HG03439 (cell line): ENCODE measurements around the gene LRP1B.

Experiments
- ATAC-seq: cut with Tn5 transposase; IDR thresholded peaks from one replicate; pipeline ENCODE4 v1.9.1; 2021; ENCODE audit warnings: mild to moderate bottlenecking, moderate library complexity; ENCODE audit not compliant: unreplicated experiment

LRP1B gene

DNA sequence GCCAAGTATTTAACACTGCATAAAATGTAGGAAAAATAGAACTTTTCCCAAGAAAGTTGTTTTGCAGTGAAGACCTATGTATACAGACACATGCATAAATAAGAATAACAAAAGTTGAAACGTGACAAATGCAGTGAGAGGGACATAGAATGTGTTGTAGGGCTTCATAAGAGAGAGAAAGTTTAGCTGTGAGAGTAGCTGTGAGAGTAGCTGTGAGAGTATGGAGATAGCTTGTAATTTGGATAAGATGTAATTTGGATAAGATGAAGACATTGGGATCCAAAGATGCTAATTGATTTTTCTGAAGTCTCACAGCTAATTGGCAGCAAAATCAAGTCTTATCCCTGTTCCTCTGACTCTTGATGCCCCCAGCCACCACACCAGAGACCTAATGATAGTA is 170.9 kb downstream of the LRP1B start:
- no peak for ATAC-seq

DNA sequence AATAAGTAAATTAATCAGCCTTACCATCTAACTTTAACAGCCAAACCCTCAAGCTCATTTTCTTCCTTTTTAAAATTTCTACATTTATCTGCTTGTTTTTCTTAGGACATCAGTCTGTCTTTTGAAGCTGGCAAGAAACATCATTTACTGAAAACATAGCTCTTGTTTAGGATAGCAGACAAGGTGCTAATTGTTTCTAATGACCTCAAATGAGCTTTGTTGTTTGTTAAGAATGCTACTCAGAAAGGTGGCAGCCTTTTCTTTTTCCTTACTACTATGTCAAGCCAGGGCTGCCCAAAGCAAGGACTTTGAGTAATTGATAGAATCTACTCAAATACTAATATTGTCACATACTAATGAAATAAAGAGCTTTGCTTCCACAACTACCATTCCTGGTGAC is 171.8 kb downstream of the LRP1B start:
- no peak for ATAC-seq

GRCh38 chr2:141957827-141958450 is 172.9 kb downstream of the LRP1B start:
- ATAC-seq, result no peak

DNA sequence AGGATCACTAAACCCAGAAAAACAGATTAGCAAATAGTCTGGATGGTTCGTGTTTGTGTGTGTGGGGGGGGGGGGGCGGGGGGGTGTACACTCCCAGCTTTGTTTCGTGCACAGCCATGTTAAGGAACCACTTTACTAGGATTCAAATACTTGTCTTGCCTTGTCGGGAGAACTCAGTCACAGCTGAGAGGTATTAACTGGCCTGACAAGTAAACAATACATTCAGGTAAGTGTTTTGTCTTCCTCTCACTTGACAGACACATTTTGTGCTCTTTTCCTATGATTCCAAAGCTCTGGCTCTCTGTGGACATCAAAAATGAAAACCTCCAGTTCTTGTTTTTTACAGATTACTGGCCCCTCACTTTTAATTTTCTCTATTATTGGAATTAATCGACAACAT is 173.5 kb downstream of the LRP1B start:
- no peak for ATAC-seq

- no peak for ATAC-seq
Observed at GRCh38 chr2:141947396-141948114, 183.3 kb downstream of the LRP1B start.

GRCh38 chr2:141946016-141946415 is 184.8 kb downstream of the LRP1B start:
- no peak for ATAC-seq

DNA sequence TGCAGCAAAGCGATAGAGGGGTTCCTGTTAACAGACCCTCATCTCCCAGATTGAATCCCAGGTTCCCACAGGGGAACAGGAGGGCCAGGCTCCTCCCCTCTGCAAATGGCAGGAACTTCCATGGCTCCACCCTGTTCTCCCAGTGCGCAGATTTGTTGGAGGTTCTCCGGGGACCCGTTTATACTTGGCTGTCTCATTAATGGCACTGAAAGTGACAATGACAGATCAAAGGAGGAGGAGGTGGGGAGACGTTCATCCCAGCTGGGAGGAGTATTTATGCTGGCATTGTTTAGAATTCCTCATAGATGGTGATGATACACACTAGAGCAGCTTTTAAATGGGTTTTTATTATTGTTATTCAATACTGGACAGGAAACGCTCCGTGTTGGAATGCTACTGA is 186.9 kb downstream of the LRP1B start:
- no peak for ATAC-seq

- no peak for ATAC-seq
Observed at GRCh38 chr2:141942006-141942789, 188.6 kb downstream of the LRP1B start.

- ATAC-seq, result no peak
Observed at GRCh38 chr2:141941210-141941714, 189.6 kb downstream of the LRP1B start.

GRCh38 chr2:141940709-141941108 is 190.1 kb downstream of the LRP1B start:
- ATAC-seq, result no peak

GRCh38 chr2:141933226-141933625 is 197.6 kb downstream of the LRP1B start:
- no peak for ATAC-seq

DNA sequence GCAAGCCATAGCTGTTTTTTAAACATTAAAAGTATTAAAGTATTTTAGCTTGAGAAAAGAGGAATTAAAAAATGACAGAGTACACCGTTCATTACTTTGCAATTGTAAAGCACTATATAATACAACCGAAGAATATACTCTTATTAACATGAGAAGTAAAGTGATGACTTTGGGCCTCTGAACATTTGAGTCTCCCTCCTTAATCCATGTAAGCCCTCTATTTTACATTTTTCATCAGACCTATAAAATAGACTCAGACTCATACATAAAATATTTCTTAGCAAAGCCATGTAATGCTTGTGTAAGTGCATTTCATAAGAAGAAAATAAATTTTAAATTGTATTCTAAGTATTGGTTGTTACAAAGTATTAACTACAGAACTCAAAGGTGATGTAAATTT is 198.6 kb downstream of the LRP1B start:
- no peak for ATAC-seq

DNA sequence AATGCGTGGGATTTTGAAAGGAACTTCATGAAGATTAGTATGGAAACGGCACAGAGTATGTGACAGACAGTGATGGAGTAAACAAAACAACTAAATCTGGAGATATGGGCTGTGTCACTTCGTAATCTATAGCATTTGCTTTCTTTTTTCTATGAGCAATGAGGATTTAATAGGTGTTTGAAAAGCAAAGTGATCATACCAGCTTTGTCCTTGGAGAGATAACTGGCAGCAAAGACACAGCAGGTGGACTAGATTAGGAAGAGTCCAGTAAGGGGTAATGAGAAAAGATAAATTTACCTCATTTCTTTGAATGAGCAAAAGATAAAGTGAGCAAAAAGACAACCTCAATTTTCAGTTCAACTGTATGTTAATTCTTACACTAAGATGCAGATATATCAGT is 199.0 kb downstream of the LRP1B start:
- no peak for ATAC-seq

- no peak for ATAC-seq
Observed at GRCh38 chr2:141930803-141931202, 200.0 kb downstream of the LRP1B start.

DNA sequence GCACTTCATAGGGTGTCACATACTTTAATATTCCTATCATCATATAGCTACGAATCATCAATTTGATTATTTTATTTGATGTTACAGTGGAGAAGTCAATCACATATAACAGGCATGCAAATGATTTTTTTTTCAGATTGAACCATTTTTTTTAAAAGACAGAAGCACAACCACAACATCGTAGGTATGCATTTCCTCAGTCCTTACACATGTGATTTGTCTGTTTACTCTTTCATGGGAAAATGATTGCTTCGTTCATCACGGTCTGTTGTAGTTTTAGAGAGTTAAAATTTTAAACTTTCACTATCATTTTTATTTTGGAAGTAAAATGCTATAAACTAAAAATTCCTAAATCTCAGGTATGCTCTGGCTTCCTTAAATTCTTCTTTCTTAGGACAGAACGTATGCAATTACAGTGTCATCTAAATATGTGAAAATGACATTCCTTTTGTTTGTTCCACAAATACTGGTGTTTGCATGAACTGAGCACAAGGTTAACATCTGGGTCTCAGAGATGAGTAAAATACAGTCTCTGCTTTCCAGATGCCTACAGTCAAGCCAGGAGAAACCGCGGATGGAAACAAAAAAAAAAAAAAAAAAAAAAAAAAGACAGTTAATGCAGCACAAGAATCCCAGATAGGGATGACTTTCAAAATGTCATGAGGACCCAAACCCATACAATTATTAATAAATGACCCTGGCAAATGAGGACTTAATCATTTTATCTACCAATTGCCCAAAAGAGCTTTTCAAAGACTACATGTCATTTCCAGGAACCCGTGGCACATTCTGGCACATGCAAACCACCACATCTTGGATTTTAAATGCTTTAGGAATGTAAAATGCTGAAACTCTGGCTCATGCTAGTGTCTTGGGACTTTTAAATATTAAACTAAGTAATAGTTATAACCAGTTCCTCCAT is 201.2 kb downstream of the LRP1B start:
- no peak for ATAC-seq

DNA sequence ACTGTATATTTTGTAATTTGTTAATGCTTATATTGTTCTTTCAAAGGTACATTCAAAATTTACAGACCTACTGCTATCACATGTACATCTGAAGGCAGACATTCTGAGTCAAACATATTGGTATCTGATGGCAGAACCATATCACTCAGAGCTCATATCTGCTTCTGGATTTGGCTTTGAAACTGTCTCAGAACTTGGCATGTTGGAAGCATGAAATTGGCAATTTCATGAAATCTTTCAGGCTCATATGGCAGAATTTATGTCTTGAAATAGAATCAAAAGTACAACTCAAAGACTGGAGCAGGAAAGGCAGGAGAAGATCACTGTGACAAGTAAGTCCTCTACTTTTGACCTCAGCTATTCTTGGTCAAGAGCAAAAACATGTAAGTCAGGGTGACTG is 202.3 kb downstream of the LRP1B start:
- no peak for ATAC-seq

DNA sequence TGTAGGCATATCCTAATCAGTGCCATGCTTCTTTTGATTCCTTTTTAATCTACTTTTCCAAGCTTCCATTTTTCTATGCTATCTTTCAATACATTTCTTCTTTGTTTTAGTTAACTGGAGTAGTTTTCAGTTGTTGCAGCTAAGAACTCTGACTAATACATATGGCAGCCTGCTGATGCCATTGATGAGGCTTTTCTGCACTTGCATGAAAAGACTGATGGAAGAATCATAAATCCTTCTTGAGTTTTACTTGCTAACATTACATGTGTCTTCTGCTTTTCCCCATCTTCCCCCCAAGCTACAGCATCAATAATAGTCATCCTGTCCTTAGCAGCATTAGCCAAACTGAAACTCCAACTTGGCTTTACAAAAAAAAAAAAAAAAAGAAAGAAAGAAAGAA is 203.3 kb downstream of the LRP1B start:
- no peak for ATAC-seq

- no peak for ATAC-seq
Observed at GRCh38 chr2:141925511-141925910, 205.3 kb downstream of the LRP1B start.

- no peak for ATAC-seq
Observed at GRCh38 chr2:141923657-141924056, 207.2 kb downstream of the LRP1B start.

DNA sequence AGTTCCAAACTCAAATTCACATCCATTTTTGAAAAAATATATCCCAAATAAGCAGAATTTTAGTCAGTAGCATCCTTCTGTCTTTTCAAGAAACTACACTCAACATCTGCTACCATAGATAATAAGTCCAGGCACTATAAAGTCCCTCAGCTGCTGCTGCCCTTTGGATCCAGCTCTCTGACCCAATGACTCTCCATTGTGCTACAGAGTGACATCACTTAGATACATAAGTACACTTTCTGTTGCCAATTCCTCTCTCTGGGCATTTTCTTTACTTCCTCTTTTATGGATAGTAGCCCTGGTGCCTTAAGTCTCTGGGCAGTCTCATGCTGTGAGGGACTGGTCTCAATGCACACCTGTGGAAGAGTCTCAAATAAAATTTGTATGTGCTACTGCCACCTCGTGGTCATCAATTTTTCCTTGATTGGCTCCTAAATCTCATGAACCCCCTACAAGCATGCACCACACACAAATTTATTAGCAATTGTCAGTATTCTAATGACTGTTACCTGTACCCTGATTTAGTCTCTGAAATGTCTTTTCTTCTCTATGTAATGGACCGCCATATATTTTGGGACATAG is 219.2 kb downstream of the LRP1B start:
- peak; percentile 87 for ATAC-seq
